IMR-90 (cell line): Measurements from ENCODE around the gene ARMC8. TPM values are rescaled to one million over a fixed set of nuclear protein-coding genes. Genes with fewer than 3 reads are reported as not detected.

ENCODE experiments used
- ATAC-seq: fragments of 200-7000 bp; cut with Tn5 transposase; 2 replicates; pipeline ENCODE4 v1.9.1; 2020; ENCODE audit warnings: low read depth, mild to moderate bottlenecking, moderate library complexity
- BruUV-seq: library from RNA; stranded (reverse); fragments of 400-500 nt; replicated peaks from 2 replicates; lab custom pipeline; 2021; lab: Mats Ljungman, UMichigan
- CTCF ChIA-PET: fragments of 300-600 bp; formaldehyde crosslinking; extraction: SDS; loops from one replicate; lab custom pipeline; 2021; ENCODE audit warnings: antibody characterized with exemption; lab: Yijun Ruan, JAX
- POLR2A ChIA-PET: fragments of 300-600 bp; sonication (Branson Sonifier 250); formaldehyde crosslinking; loops from one replicate; lab custom pipeline; 2022; ENCODE audit warnings: antibody characterized with exemption; ENCODE audit not compliant: unreplicated experiment; lab: Charles Lee
- DNase-seq: peaks from one replicate; pipeline ENCODE4 v3.0.0; 2013
- H2AFZ ChIP-seq: replicated peaks from 2 replicates; pipeline ENCODE3; 2013; ENCODE audit warnings: low read length, mild to moderate bottlenecking; ENCODE audit not compliant: poor library complexity
- H2AK5ac ChIP-seq: 2 replicates; pipeline ENCODE4 v1.6.1; 2013; ENCODE audit warnings: low read depth, low read length, inconsistent platforms
- H2AK9ac ChIP-seq: replicated peaks from 2 replicates; pipeline ENCODE3; 2013; ENCODE audit warnings: mild to moderate bottlenecking, low read depth, low read length, moderate library complexity; ENCODE audit not compliant: poor library complexity
- H2BK120ac ChIP-seq: 2 replicates; pipeline ENCODE4 v1.6.1; 2013; ENCODE audit warnings: low read depth, low read length, inconsistent platforms
- H2BK15ac ChIP-seq: 3 replicates; pipeline ENCODE4 v1.6.1; 2013; ENCODE audit warnings: low read depth, low read length, inconsistent platforms
- H2BK20ac ChIP-seq: 2 replicates; pipeline ENCODE4 v1.6.1; 2013; ENCODE audit warnings: low read depth, mild to moderate bottlenecking, inconsistent platforms, low read length, moderate library complexity
- H2BK5ac ChIP-seq: 2 replicates; pipeline ENCODE4 v1.6.1; 2013; ENCODE audit warnings: mild to moderate bottlenecking, low read depth, low read length, inconsistent platforms; ENCODE audit not compliant: poor library complexity, severe bottlenecking
- H3K14ac ChIP-seq: replicated peaks from 2 replicates; pipeline ENCODE4 v1.6.1; 2013; ENCODE audit warnings: low read depth, low read length, inconsistent platforms
- H3K18ac ChIP-seq: 2 replicates; pipeline ENCODE4 v1.6.1; 2013; ENCODE audit warnings: low read depth, low read length, control low read depth
- H3K23ac ChIP-seq: 2 replicates; pipeline ENCODE4 v1.6.1; 2013; ENCODE audit warnings: low read depth, low read length, inconsistent platforms
- H3K27ac ChIP-seq: 2 replicates; pipeline ENCODE4 v1.5.1; 2013; ENCODE audit warnings: mild to moderate bottlenecking, control low read depth, low read length; ENCODE audit not compliant: insufficient read depth
- H3K27me3 ChIP-seq: 2 replicates; pipeline ENCODE4 v1.6.1; 2013; ENCODE audit warnings: low read length; ENCODE audit not compliant: control insufficient read depth, insufficient read depth
- H3K36me3 ChIP-seq: 2 replicates; pipeline ENCODE4 v1.6.1; 2013; ENCODE audit warnings: low read length, mixed read lengths; ENCODE audit not compliant: control insufficient read depth, insufficient read depth
- H3K4ac ChIP-seq: 2 replicates; pipeline ENCODE4 v1.6.1; 2013; ENCODE audit warnings: low read depth, low read length, inconsistent platforms
- H3K4me1 ChIP-seq: 2 replicates; pipeline ENCODE4 v1.6.1; 2013; ENCODE audit warnings: low read length, mixed read lengths; ENCODE audit not compliant: control insufficient read depth, insufficient read depth
- H3K4me2 ChIP-seq: 2 replicates; pipeline ENCODE4 v1.6.1; 2013; ENCODE audit warnings: low read depth, mild to moderate bottlenecking, control low read depth, low read length, moderate library complexity
- H3K4me3 ChIP-seq: 2 replicates; pipeline ENCODE4 v1.5.1; 2013; ENCODE audit warnings: low read depth, mild to moderate bottlenecking, control low read depth, low read length, moderate library complexity; ENCODE audit not compliant: insufficient read depth
- H3K56ac ChIP-seq: 2 replicates; pipeline ENCODE4 v1.6.1; 2013; ENCODE audit warnings: low read length, inconsistent platforms; ENCODE audit not compliant: insufficient read depth; ENCODE audit errors: extremely low read depth
- H3K79me1 ChIP-seq, 2 experiments: 2 replicates each; pipeline ENCODE4 v1.6.1; 2013; ENCODE audit warnings: low read length in 2 of 2, inconsistent platforms in 1 of 2, low read depth in 1 of 2
- H3K9ac ChIP-seq: 2 replicates; pipeline ENCODE4 v1.6.1; 2013; ENCODE audit warnings: low read depth, low read length, control low read depth
- H3K9me1 ChIP-seq: 2 replicates; pipeline ENCODE4 v1.6.1; 2013; ENCODE audit warnings: low read length, inconsistent platforms; ENCODE audit not compliant: insufficient read depth
- H3K9me3 ChIP-seq: 2 replicates; pipeline ENCODE4 v1.6.1; 2013; ENCODE audit warnings: low read length; ENCODE audit not compliant: control insufficient read depth, insufficient read depth
- H4K20me1 ChIP-seq: 2 replicates; pipeline ENCODE4 v1.6.1; 2013; ENCODE audit warnings: low read length, inconsistent platforms; ENCODE audit not compliant: insufficient read depth
- H4K5ac ChIP-seq: 2 replicates; pipeline ENCODE4 v1.6.1; 2013; ENCODE audit warnings: mild to moderate bottlenecking, low read depth, low read length, control low read depth
- H4K8ac ChIP-seq, 2 experiments: 2 replicates each; pipeline ENCODE4 v1.6.1; 2013; ENCODE audit warnings: low read depth in 2 of 2, low read length in 2 of 2, control low read depth in 1 of 2, inconsistent platforms in 1 of 2
- H4K91ac ChIP-seq: 2 replicates; pipeline ENCODE4 v1.6.1; 2013; ENCODE audit warnings: low read depth, low read length, inconsistent platforms; ENCODE audit not compliant: insufficient read depth
- BHLHE40 ChIP-seq: fragments of 150-350 bp; IDR thresholded peaks from 2 replicates; pipeline ENCODE4 v1.6.1; 2016; ENCODE audit warnings: mild to moderate bottlenecking, low read depth, low read length
- CEBPB ChIP-seq: IDR thresholded peaks from 2 replicates; pipeline ENCODE4 v1.6.1; 2012; ENCODE audit warnings: low read depth, low read length, improper control_type of control experiment
- FOS ChIP-seq: fragments of 150-350 bp; IDR thresholded peaks from 2 replicates; pipeline ENCODE4 v1.6.1; 2016; ENCODE audit warnings: low read depth, low read length
- MAFK ChIP-seq: IDR thresholded peaks from 2 replicates; pipeline ENCODE4 v1.6.1; 2012; ENCODE audit warnings: low read depth, low read length, improper control_type of control experiment
- MAZ ChIP-seq: IDR thresholded peaks from 2 replicates; pipeline ENCODE4 v1.6.1; 2012; ENCODE audit warnings: low read depth, mild to moderate bottlenecking, low read length, improper control_type of control experiment, moderate library complexity, borderline replicate concordance
- MXI1 ChIP-seq: IDR thresholded peaks from 2 replicates; pipeline ENCODE4 v1.6.1; 2012; ENCODE audit warnings: low read depth, mild to moderate bottlenecking, low read length, moderate library complexity, borderline replicate concordance
- NFE2L2 ChIP-seq: fragments of 150-350 bp; IDR thresholded peaks from 2 replicates; pipeline ENCODE4 v1.6.1; 2016; ENCODE audit warnings: low read depth, mild to moderate bottlenecking, low read length
- RAD21 ChIP-seq: IDR thresholded peaks from 2 replicates; pipeline ENCODE4 v1.6.1; 2012; ENCODE audit warnings: low read length, improper control_type of control experiment
- RCOR1 ChIP-seq: IDR thresholded peaks from 2 replicates; pipeline ENCODE4 v1.6.1; 2012; ENCODE audit warnings: mild to moderate bottlenecking, low read length, improper control_type of control experiment; ENCODE audit not compliant: insufficient replicate concordance
- RFX5 ChIP-seq: IDR thresholded peaks from 2 replicates; pipeline ENCODE4 v1.8.0; 2012; ENCODE audit warnings: low read depth, mild to moderate bottlenecking, low read length, moderate library complexity
- SMC3 ChIP-seq: fragments of 150-350 bp; IDR thresholded peaks from 2 replicates; pipeline ENCODE4 v1.6.1; 2016; ENCODE audit warnings: low read depth, mild to moderate bottlenecking, antibody characterized with exemption, low read length, moderate library complexity
- WGBS, 2 experiments: methylation state at CpG; one replicate each; pipeline versions ENCODE4 v1.1.5 to v1.1.7; 2013; ENCODE audit warnings: missing lambda C conversion rate in 2 of 2; ENCODE audit not compliant: insufficient read length in 1 of 2; ENCODE audit errors: extremely low coverage in 2 of 2; 5-methylcytosine and 5-hydroxymethylcytosine counted together
- dilution Hi-C: fragments of 300-500 bp; cut with HindIII; formaldehyde crosslinking; loops from one replicate; pipeline ENCODE4 v1.14.3; 2018; ENCODE audit warnings: low sequenced_read_pairs; ENCODE audit not compliant: unreplicated experiment
- in situ Hi-C: fragments of 300-500 bp; cut with MboI; formaldehyde crosslinking; loops from 3 replicates; pipeline ENCODE4 v1.14.3; 2019; ENCODE audit warnings: low sequenced_read_pairs, inconsistent platforms, mixed read lengths
- intact Hi-C: fragments of 100-400 bp; cut with micrococcal nuclease; formaldehyde crosslinking; loops from 2 replicates; pipeline ENCODE4 v1.10.0; 2022
- polyA plus RNA-seq, 3 experiments: library from polyadenylated mRNA; depleted of rRNA; stranded (reverse); fragments of >200 nt; gene quantifications; 2 replicates each; pipeline ENCODE4 v1.2.3, GENCODE V29; 2012; ENCODE audit warnings: low replicate concordance in 1 of 3
- total RNA-seq: library from RNA; depleted of rRNA; stranded (reverse); fragments of >200 nt; gene quantifications from 2 replicates; pipeline ENCODE4 v1.2.3, GENCODE V29; 2012
- TF ChIP-seq, protein P1 (sequence below): conservative IDR thresholded peaks from 2 replicates; pipeline ENCODE4 v1.5.1; 2012; ENCODE audit warnings: mild to moderate bottlenecking, low read depth, low read length, improper control_type of control experiment
- TF ChIP-seq, protein P2 (sequence below): fragments of 150-350 bp; IDR thresholded peaks from 2 replicates; pipeline ENCODE4 v1.6.1; 2017; ENCODE audit warnings: mild to moderate bottlenecking, antibody characterized with exemption, low read length, low read depth

ARMC8 gene
- total and polyA plus RNA-seq, 2 of the 4 experiments (the other 2 are of a cell fraction), result 39.1 to 75.1 TPM

DNA sequence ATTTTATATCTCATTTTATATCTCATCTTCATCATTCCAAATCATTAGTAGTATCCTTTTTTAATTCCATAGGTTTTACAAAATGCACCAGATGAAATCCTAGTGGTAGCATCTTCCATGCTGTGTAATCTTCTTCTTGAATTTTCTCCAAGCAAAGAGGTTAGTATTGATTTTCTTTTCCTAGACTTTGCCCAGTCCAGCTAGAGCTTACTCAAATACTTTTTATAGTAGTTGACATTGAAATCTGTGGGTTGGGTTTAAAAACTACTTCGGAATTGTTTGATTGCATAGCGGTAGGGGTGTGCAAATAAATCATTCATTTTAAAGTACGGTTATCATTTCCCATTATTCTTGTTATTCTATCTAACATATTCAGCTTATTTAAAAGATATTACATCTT is 80.0 kb downstream of the ARMC8 start:
- Histone ChIP-seq H3K4ac (no peak overlapping the region), H3K14ac (no peak overlapping the region), H3K4me3 (no peak overlapping the region), H2AFZ (no peak overlapping the region), H3K27ac (no peak overlapping the region), H3K4me2 (no peak overlapping the region), H3K4me1 (no peaks in the 10 kb centered on the region), H4K8ac (no peak overlapping the region), H4K91ac (no peak overlapping the region), H3K9me3 (no peaks in the 10 kb centered on the region), H2BK15ac (no peak overlapping the region), H3K36me3 (peaks cover 11% of the 10 kb centered on the region), H3K23ac (no peak overlapping the region), H2AK5ac (no peak overlapping the region), H3K56ac (no peak overlapping the region), H4K20me1 (no peaks in the 10 kb centered on the region), H3K79me1 (no peaks in the 10 kb centered on the region), H3K9ac (no peak overlapping the region), H4K5ac (no peak overlapping the region), H2BK120ac (no peak overlapping the region), H3K18ac (no peak overlapping the region), H2BK20ac (no peak overlapping the region), H2BK5ac (no peak overlapping the region), H3K9me1 (no peaks in the 10 kb centered on the region), H2AK9ac (no peak overlapping the region), H3K27me3 (no peaks in the 10 kb centered on the region)
- in situ Hi-C loops (no loop called here), dilution Hi-C loops (no loop called here), intact Hi-C loops (loop anchor here (5.0 kb wide), 1 partner anchor 80 kb away; the partner anchor contains the start of gene ARMC8)
- ChIA-PET CTCF (no interaction called here), POLR2A (no interaction called here)
- no CpG with 5 or more reads among the region's 3 CpGs for WGBS, 2 experiments
- ATAC-seq, result no peak
- no peak for DNase-seq
- TF ChIP-seq, protein P1, sequence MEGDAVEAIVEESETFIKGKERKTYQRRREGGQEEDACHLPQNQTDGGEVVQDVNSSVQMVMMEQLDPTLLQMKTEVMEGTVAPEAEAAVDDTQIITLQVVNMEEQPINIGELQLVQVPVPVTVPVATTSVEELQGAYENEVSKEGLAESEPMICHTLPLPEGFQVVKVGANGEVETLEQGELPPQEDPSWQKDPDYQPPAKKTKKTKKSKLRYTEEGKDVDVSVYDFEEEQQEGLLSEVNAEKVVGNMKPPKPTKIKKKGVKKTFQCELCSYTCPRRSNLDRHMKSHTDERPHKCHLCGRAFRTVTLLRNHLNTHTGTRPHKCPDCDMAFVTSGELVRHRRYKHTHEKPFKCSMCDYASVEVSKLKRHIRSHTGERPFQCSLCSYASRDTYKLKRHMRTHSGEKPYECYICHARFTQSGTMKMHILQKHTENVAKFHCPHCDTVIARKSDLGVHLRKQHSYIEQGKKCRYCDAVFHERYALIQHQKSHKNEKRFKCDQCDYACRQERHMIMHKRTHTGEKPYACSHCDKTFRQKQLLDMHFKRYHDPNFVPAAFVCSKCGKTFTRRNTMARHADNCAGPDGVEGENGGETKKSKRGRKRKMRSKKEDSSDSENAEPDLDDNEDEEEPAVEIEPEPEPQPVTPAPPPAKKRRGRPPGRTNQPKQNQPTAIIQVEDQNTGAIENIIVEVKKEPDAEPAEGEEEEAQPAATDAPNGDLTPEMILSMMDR, result no peak
- TF ChIP-seq RAD21, result no peak
- TF ChIP-seq MAFK, result no peak
- no peak for TF ChIP-seq RFX5
- TF ChIP-seq SMC3, result no peak
- TF ChIP-seq CEBPB, result no peak
- TF ChIP-seq MXI1, result no peak
- TF ChIP-seq MAZ, result no peak
- TF ChIP-seq NFE2L2, result no peak
- TF ChIP-seq RCOR1, result no peak
- no peak for TF ChIP-seq FOS
- no peak for TF ChIP-seq BHLHE40
- TF ChIP-seq, protein P2, sequence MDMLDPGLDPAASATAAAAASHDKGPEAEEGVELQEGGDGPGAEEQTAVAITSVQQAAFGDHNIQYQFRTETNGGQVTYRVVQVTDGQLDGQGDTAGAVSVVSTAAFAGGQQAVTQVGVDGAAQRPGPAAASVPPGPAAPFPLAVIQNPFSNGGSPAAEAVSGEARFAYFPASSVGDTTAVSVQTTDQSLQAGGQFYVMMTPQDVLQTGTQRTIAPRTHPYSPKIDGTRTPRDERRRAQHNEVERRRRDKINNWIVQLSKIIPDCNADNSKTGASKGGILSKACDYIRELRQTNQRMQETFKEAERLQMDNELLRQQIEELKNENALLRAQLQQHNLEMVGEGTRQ, result no peak
- BruUV-seq, result no TSS peak
